Esophagus squamous epithelium (tissue), 4 donors: ENCODE data around the gene TMEM167A.

Source experiments
- POLR2A ChIP-seq, 4 donors: fragments of 450-650 bp; IDR thresholded peaks; one replicate each; pipeline ENCODE4 v1.6.1; 2017; ENCODE audit warnings: antibody characterized with exemption in 4 of 4, mild to moderate bottlenecking in 4 of 4, moderate library complexity in 3 of 4
- TF ChIP-seq, protein P1 (sequence below), 6 experiments: fragments of 450-650 bp in 4 of 6; fragments of 200-600 bp in 2 of 6; sonication (generic) in 2 of 6; IDR thresholded peaks; one replicate each; pipeline ENCODE4 v1.5.1; 2016 to 2019; ENCODE audit warnings: antibody characterized with exemption in 6 of 6, mild to moderate bottlenecking in 4 of 6, moderate library complexity in 4 of 6

- TF ChIP-seq, protein P1, sequence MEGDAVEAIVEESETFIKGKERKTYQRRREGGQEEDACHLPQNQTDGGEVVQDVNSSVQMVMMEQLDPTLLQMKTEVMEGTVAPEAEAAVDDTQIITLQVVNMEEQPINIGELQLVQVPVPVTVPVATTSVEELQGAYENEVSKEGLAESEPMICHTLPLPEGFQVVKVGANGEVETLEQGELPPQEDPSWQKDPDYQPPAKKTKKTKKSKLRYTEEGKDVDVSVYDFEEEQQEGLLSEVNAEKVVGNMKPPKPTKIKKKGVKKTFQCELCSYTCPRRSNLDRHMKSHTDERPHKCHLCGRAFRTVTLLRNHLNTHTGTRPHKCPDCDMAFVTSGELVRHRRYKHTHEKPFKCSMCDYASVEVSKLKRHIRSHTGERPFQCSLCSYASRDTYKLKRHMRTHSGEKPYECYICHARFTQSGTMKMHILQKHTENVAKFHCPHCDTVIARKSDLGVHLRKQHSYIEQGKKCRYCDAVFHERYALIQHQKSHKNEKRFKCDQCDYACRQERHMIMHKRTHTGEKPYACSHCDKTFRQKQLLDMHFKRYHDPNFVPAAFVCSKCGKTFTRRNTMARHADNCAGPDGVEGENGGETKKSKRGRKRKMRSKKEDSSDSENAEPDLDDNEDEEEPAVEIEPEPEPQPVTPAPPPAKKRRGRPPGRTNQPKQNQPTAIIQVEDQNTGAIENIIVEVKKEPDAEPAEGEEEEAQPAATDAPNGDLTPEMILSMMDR (IDR thresholded peaks at IDR 0.05), result no peak
- no peak for TF ChIP-seq POLR2A (IDR thresholded peaks at IDR 0.05)
Measured at GRCh38 chr5:83059341-83059740, 17.9 kb downstream of the TMEM167A start.
